Fibroblast of the conjunctiva (primary cell): Measurements from ENCODE around the gene SH3RF3.

ENCODE experiments used
- DNase-seq: peaks from one replicate; pipeline ENCODE4 v3.0.0-alpha.2; 2010; ENCODE audit warnings: low read depth

Gene SH3RF3

GRCh38 chr2:109184368-109184767 lies 55.4 kb downstream of the SH3RF3 start:
- DNase-seq: no peak

- peak; percentile 26 for DNase-seq
Observed at GRCh38 chr2:109185338-109185737, 56.3 kb downstream of the SH3RF3 start.

- no peak for DNase-seq
Observed at GRCh38 chr2:109185821-109186570, 57.0 kb downstream of the SH3RF3 start.

- no peak for DNase-seq
Observed at GRCh38 chr2:109186656-109187250, 57.7 kb downstream of the SH3RF3 start.

- DNase-seq: no peak
Observed at GRCh38 chr2:109187711-109188495, 58.9 kb downstream of the SH3RF3 start.

- DNase-seq: no peak
Observed at GRCh38 chr2:109188496-109188890, 59.5 kb downstream of the SH3RF3 start.

- no peak for DNase-seq
Observed at GRCh38 chr2:109188898-109189297, 59.9 kb downstream of the SH3RF3 start.

- DNase-seq: no peak
Observed at GRCh38 chr2:109189751-109190150, 60.7 kb downstream of the SH3RF3 start.

- no peak for DNase-seq
Observed at GRCh38 chr2:109193807-109194619, 65.0 kb downstream of the SH3RF3 start.

GRCh38 chr2:109194620-109194937 lies 65.6 kb downstream of the SH3RF3 start:
- no peak for DNase-seq

- no peak for DNase-seq
Observed at GRCh38 chr2:109195193-109196045, 66.4 kb downstream of the SH3RF3 start.

GRCh38 chr2:109196081-109196875 lies 67.3 kb downstream of the SH3RF3 start:
- DNase-seq: no peak

GRCh38 chr2:109197491-109198418 lies 68.8 kb downstream of the SH3RF3 start:
- no peak for DNase-seq

- DNase-seq: no peak
Observed at GRCh38 chr2:109199790-109200189, 70.8 kb downstream of the SH3RF3 start.

GRCh38 chr2:109200616-109201464 lies 71.8 kb downstream of the SH3RF3 start:
- no peak for DNase-seq

GRCh38 chr2:109201465-109202327 lies 72.7 kb downstream of the SH3RF3 start:
- no peak for DNase-seq

- DNase-seq: no peak
Observed at GRCh38 chr2:109202486-109202885, 73.5 kb downstream of the SH3RF3 start.
